Right lobe of liver (tissue), 6 donors: Measurements from ENCODE around the gene TNNC1. TPM values are rescaled to one million over a fixed set of nuclear protein-coding genes. Genes with fewer than 3 reads are reported as not detected.

ENCODE experiments used
- ATAC-seq, 4 donors: fragments of 200-7000 bp; cut with Tn5 transposase; one replicate each; pipeline ENCODE4 v1.9.1; 2020; ENCODE audit warnings: mild to moderate bottlenecking in 4 of 4, moderate library complexity in 4 of 4
- DNase-seq, 3 donors: peaks; one replicate each; pipeline ENCODE4 v3.0.0-alpha.2; 2020
- H3K27ac ChIP-seq, 3 donors: fragments of 200-600 bp; one replicate each; pipeline ENCODE4 v1.8.0; 2022
- H3K27me3 ChIP-seq, 2 donors: fragments of 200-600 bp; one replicate each; pipeline ENCODE4 v1.8.0; 2022
- H3K36me3 ChIP-seq, 4 donors: fragments of 200-600 bp; sonication (generic) in 1 of 4; one replicate each; pipeline versions ENCODE4 v1.5.1 to v1.8.0; 2017 to 2022; ENCODE audit warnings: control low read depth in 1 of 4
- H3K4me1 ChIP-seq, 4 donors: fragments of 200-600 bp; sonication (generic) in 1 of 4; one replicate each; pipeline versions ENCODE4 v1.5.1 to v1.8.0; 2017 to 2022; ENCODE audit warnings: control low read depth in 1 of 4
- H3K4me3 ChIP-seq, 3 donors: fragments of 200-600 bp; one replicate each; pipeline ENCODE4 v1.8.0; 2022
- H3K9me3 ChIP-seq, 4 donors: fragments of 200-600 bp; sonication (generic) in 1 of 4; one replicate each; pipeline versions ENCODE4 v1.5.1 to v1.8.0; 2017 to 2022; ENCODE audit warnings: control low read depth in 1 of 4
- CTCF ChIP-seq, 4 donors: fragments of 200-600 bp in 3 of 4; fragments of 450-650 bp in 1 of 4; IDR thresholded peaks; one replicate each; pipeline versions ENCODE4 v1.5.1 to v1.8.0; 2016 to 2022; ENCODE audit warnings: antibody characterized with exemption in 4 of 4, mild to moderate bottlenecking in 2 of 4
- POLR2A ChIP-seq: fragments of 450-650 bp; IDR thresholded peaks from one replicate; pipeline ENCODE4 v1.6.1; 2017; ENCODE audit warnings: antibody characterized with exemption, mild to moderate bottlenecking
- whole genome bisulfite sequencing: methylation state at CpG from one replicate; pipeline ENCODE4 v1.1.6; 2018; ENCODE audit warnings: low coverage, low lambda C conversion rate; ENCODE audit not compliant: insufficient coverage; ENCODE audit errors: missing lambda C conversion rate; 5-methylcytosine and 5-hydroxymethylcytosine counted together
- intact Hi-C, 2 donors: fragments of 100-400 bp; cut with DNase I; formaldehyde crosslinking; loops; one replicate each; pipeline versions ENCODE4 v1.11.2 to v1.14.1; 2022
- total RNA-seq, 6 experiments: library from RNA; depleted of rRNA in 2 of 6; stranded (reverse); fragments of >200 nt in 2 of 6; fragmentation: NEBNext Ultra II Directional in 3 of 6; extraction: Animal tissue kit (Norgen Biotek cat#: 25700) in 3 of 6; gene quantifications; one replicate each; pipeline versions ENCODE4 v1.1.0 to v1.2.4, GENCODE V29; 2016 to 2023
- donor health status: DM: no; HTN: yes; CAD: no.
- donor health status: DM: no; HTN: no; CAD: no.
- donor health status: DM: no; HTN: no; CAD: no.
- donor health status: DM: no; HTN: yes; CAD: no.
- donor health status: DM: no; HTN: yes; CAD: no.

Gene TNNC1
- total RNA-seq, 6 experiments from 2014 or later: 0.55 to 12.2 (median 1.3) TPM

DNA sequence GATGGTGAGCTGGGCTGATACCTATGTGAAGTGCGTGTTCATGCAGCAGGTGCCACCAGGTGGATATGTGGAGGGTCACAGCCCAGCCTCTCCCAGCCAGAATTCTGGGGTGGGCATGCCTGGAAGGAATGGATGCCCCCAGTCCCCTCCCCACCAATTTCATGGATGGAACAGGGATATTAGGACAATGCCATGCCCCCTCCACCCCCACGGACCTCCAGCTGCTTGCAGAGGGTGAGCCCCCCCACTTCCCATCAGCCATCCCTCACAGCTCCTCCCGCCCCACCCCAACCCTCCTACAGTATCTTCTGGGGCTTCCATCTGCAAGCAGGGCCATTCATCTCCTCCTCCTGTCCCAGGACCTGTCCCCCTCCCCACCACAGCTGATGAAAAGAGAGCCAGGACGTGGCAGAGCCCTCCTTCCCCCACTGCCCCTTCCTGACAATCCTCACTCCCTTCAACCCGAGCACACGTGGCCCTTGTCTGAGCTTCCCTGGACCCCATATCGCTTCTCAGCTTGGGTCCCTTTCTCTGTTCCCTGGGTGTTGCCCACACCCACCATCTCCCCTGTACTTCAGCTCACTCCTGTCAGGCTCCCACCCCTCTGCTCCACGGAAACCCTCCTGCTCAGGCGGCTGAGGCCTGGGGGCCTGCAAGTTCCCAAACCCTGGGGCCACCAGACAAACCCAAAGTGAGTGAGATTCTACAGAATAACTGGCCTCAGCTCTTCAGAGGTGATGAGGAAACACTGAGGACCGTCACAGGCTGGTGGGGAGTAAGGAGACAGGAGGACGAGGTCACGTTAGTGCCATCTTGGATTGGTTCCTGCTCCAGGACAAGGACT is 6.1 kb downstream of the TNNC1 start:
- Histone ChIP-seq H3K36me3 (no peaks in the 10 kb centered on the region), H3K27ac (no peak overlapping the region), H3K9me3 (no peaks in the 10 kb centered on the region), H3K4me3 (no peak overlapping the region), H3K4me1 (peaks cover 0 to 6% (median 2%) of the 10 kb centered on the region in 4 donors), H3K27me3 (no peaks in the 10 kb centered on the region)
- WGBS: 68% methylated on average over 12 of the region's 12 CpGs
- no peak for ATAC-seq
- DNase-seq: peak in 1 of 3 donors; percentile 47
- no peak for TF ChIP-seq POLR2A
- TF ChIP-seq CTCF (IDR thresholded peaks at IDR 0.05): no peak
- intact Hi-C loops: no loop called here

DNA sequence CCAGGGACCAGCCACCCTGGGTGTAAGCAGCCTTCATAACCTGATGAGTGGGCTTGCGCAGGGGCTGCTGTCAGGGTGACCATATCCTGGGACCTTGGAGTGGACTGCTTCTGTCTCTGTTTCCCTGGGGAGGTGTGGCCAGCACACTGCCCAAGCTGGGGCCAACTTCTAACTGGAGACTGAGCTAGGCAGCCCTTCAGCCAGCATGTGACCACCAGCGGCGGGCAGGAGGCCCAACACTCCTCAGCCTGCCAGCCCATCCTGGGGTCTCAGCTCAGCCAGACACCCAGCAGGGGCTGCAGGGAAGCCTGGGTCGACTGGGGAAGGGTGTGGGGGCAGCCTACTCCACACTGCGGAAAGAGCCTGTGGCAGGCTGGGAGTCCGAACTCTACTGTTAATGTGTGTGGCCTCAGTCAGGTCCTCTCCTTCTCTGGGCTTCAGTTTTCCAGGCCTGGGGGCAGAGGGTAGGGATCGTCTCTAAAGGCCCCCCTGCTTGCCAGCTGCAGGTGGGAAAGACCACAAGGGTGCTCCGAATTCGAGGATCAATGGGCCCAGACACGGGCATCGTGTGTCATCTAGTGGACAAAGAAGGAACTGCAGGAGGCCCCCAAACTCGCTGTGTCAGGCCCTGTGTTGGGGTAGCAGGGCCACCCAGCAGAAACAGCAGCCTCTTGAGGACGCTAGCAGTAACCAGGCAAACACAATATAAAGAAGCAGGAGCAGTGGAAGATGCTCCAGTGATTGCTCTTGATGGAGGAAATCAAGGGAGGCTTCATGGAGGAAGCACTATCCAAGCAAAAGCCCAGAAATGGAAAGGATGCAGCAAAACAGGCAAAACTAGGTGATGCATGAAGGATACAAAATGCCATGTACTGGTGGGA is 7.0 kb downstream of the TNNC1 start:
- no peaks in the 10 kb centered on the region for H3K9me3 ChIP-seq
- 0% methylated on average over 4 of the region's 13 CpGs for whole genome bisulfite sequencing
- no peak overlapping the region for H3K27ac ChIP-seq
- no peaks in the 10 kb centered on the region for H3K36me3 ChIP-seq
- H3K4me1 ChIP-seq: peaks cover 0 to 6% (median 2%) of the 10 kb centered on the region in 4 donors
- ATAC-seq (peak; percentile 39 to 68 (median 63)), DNase-seq (peak in 1 of 3 donors; percentile 57)
- H3K27me3 ChIP-seq: no peaks in the 10 kb centered on the region
- intact Hi-C loops: no loop called here
- no peak overlapping the region for H3K4me3 ChIP-seq
- no peak for TF ChIP-seq POLR2A
- TF ChIP-seq CTCF (IDR thresholded peaks at IDR 0.05): peak; percentile 98 to 99 (median 98)

GRCh38 chr3:52446042-52446441 is 7.8 kb downstream of the TNNC1 start:
- ATAC-seq: no peak
- H3K36me3 ChIP-seq: no peaks in the 10 kb centered on the region
- H3K4me1 ChIP-seq: peaks cover 0 to 6% (median 2%) of the 10 kb centered on the region in 4 donors
- H3K9me3 ChIP-seq: no peaks in the 10 kb centered on the region
- no peak overlapping the region for H3K27ac ChIP-seq
- WGBS: 100% methylated on average over 1 of the region's 4 CpGs
- no peak for TF ChIP-seq POLR2A
- no peak for TF ChIP-seq CTCF (IDR thresholded peaks at IDR 0.05)
- DNase-seq: no peak
- H3K27me3 ChIP-seq: no peaks in the 10 kb centered on the region
- no peak overlapping the region for H3K4me3 ChIP-seq
- intact Hi-C loops: no loop called here

- Histone ChIP-seq H3K4me1 (peaks cover 0 to 6% (median 2%) of the 10 kb centered on the region in 4 donors), H3K27ac (no peak within 1 kb of the TSS), H3K36me3 (no peaks in the 10 kb centered on the region), H3K4me3 (no peak within 1 kb of the TSS), H3K27me3 (no peaks in the 10 kb centered on the region), H3K9me3 (no peaks in the 10 kb centered on the region)
- WGBS: 36% methylated on average over 6 of the region's 19 CpGs
- ATAC-seq: peak; percentile 90 to 93 (median 91)
- intact Hi-C loops: no loop called here
- DNase-seq: peak; percentile 83 to 85 (median 83)
- TF ChIP-seq CTCF (IDR thresholded peaks at IDR 0.05): peak; percentile 49 to 75 (median 56)
- peak; percentile 59 for TF ChIP-seq POLR2A
These were observed 8.7 kb downstream of the TNNC1 start, which contains the start of gene SEMA3G for GRCh38 chr3:52444860-52445793. Gene SEMA3G, minus strand, starts transcription at chr3:52445103. Its CDS starts 76 bp downstream, at chr3:52445027.
